Keratinocyte (primary cell): Measurements from ENCODE around the gene ASTN2.

Source experiments
- EZH2 ChIP-seq: IDR thresholded peaks from one replicate; pipeline ENCODE4 v1.6.1; 2012; ENCODE audit warnings: inconsistent platforms, mild to moderate bottlenecking, low read length, moderate library complexity
- TF ChIP-seq, protein P1 (sequence below), 3 experiments: IDR thresholded peaks in 1 of 3; conservative IDR thresholded peaks in 1 of 3; optimal IDR thresholded peaks in 1 of 3; 2 replicates in 2 of 3; 3 replicates in 1 of 3; pipeline versions ENCODE3 to v1.5.1; 2011; ENCODE audit warnings: low read length in 3 of 3, mild to moderate bottlenecking in 3 of 3, moderate library complexity in 2 of 3, control low read depth in 1 of 3, inconsistent platforms in 1 of 3; ENCODE audit not compliant: insufficient read depth in 2 of 3; ENCODE audit errors: extremely low read depth in 1 of 3

DNA sequence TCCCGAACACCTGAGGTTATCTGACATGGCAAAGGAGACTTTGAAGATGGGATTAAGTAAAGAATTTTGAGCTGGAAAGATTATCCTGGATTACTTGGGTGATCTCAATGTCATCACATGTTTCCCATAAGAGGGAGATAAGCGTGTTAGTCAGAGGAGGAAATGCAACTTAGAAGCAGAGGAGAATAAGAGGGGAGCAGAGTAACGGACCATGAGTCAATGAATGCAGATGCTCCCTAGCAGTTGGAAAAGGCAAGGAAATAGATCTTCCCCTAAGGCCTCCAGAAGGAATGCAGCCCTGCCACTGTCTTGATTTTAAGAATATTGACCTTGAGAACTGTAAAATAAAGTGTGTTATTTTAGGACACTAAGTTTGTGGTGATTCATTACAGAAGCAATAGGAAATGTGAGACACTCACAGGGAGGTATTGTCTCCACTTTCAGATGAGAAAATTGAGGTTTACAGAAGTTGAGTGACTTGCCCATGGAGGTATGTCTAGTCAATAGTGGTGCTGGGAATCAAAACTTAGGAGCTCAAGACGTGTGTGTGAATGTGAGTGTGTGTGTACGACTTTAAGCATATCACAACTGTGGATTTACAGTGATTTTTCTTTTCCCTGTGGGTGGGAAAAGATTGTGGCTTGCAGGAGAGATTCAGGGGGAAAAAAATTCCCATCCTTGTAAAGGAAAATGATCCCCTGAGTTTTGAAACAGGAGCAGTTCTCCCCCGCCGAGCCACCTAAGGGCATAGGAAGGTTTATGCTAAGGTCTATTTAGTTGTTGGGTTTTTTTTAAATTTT is 602.4 kb downstream of the ASTN2 start:
- TF ChIP-seq, protein P1, sequence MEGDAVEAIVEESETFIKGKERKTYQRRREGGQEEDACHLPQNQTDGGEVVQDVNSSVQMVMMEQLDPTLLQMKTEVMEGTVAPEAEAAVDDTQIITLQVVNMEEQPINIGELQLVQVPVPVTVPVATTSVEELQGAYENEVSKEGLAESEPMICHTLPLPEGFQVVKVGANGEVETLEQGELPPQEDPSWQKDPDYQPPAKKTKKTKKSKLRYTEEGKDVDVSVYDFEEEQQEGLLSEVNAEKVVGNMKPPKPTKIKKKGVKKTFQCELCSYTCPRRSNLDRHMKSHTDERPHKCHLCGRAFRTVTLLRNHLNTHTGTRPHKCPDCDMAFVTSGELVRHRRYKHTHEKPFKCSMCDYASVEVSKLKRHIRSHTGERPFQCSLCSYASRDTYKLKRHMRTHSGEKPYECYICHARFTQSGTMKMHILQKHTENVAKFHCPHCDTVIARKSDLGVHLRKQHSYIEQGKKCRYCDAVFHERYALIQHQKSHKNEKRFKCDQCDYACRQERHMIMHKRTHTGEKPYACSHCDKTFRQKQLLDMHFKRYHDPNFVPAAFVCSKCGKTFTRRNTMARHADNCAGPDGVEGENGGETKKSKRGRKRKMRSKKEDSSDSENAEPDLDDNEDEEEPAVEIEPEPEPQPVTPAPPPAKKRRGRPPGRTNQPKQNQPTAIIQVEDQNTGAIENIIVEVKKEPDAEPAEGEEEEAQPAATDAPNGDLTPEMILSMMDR (optimal IDR thresholded peaks at IDR 0.05 in 1 of 3, IDR thresholded peaks at IDR 0.05 in 1 of 3, conservative IDR thresholded peaks at IDR 0.05 in 1 of 3; ENCODE audit: extremely low read depth in 1 of 3, insufficient read depth in 2 of 3, low read length in 3 of 3), result no peak
- no peak for TF ChIP-seq EZH2
